Neural progenitor cell (in vitro differentiated cells): Measurements from ENCODE around the gene STAT5A.

Experiments used
- EZH2phosphoT487 ChIP-seq: fragments of 200-600 bp; sonication (generic); IDR thresholded peaks from 2 replicates; pipeline ENCODE4 v1.6.1; 2017; ENCODE audit warnings: antibody characterized with exemption
- TF ChIP-seq, protein P1 (sequence below): fragments of 200-600 bp; sonication (generic); IDR thresholded peaks from 2 replicates; pipeline ENCODE4 v1.5.1; 2017; ENCODE audit warnings: antibody characterized with exemption, mild to moderate bottlenecking

DNA sequence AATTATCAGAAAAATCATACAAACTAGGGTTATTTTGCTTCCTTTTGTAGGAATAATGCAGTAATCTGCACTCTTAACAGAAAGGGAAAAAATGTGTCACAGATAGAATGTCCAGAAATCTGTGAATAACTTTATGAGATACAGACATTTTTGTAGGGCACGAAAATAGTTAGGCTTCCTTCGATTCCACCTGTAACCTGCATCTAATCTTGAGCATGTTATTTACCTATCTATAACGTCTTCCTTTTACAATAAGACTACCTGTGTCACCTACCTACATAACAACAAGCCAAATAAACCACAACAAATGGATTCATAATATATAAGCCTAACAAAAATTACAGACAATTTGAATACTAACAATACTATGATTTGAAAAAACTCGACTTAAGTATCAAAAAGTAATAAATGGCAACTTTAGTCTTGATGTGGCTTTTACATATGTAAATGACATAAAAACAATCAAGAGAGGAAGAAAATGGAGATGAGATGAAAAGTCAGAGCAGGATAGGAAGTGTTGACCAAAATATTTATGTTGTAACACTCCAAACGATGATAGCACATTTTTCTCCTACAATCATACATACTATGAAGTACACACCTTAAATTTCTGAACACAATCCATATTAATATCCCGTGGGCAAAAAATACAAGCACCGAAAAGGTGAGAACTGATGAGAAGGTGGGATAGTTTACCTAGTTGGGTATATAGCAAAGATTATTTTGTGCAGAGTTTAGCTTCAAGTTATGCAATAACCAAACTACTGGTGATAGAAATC is 14.6 kb upstream of the STAT5A start:
- TF ChIP-seq, protein P1, sequence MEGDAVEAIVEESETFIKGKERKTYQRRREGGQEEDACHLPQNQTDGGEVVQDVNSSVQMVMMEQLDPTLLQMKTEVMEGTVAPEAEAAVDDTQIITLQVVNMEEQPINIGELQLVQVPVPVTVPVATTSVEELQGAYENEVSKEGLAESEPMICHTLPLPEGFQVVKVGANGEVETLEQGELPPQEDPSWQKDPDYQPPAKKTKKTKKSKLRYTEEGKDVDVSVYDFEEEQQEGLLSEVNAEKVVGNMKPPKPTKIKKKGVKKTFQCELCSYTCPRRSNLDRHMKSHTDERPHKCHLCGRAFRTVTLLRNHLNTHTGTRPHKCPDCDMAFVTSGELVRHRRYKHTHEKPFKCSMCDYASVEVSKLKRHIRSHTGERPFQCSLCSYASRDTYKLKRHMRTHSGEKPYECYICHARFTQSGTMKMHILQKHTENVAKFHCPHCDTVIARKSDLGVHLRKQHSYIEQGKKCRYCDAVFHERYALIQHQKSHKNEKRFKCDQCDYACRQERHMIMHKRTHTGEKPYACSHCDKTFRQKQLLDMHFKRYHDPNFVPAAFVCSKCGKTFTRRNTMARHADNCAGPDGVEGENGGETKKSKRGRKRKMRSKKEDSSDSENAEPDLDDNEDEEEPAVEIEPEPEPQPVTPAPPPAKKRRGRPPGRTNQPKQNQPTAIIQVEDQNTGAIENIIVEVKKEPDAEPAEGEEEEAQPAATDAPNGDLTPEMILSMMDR = no peak
- no peak for TF ChIP-seq EZH2phosphoT487
